IMR-90 (cell line): ENCODE measurements around the gene FBN1.

Source experiments
- CEBPB ChIP-seq: IDR thresholded peaks from 2 replicates; pipeline ENCODE4 v1.6.1; 2012; ENCODE audit warnings: low read depth, low read length, improper control_type of control experiment
- CTCF ChIP-seq: conservative IDR thresholded peaks from 2 replicates; pipeline ENCODE4 v1.5.1; 2012; ENCODE audit warnings: mild to moderate bottlenecking, low read depth, low read length, improper control_type of control experiment
- MAFK ChIP-seq: IDR thresholded peaks from 2 replicates; pipeline ENCODE4 v1.6.1; 2012; ENCODE audit warnings: low read depth, low read length, improper control_type of control experiment
- MAZ ChIP-seq: IDR thresholded peaks from 2 replicates; pipeline ENCODE4 v1.6.1; 2012; ENCODE audit warnings: low read depth, mild to moderate bottlenecking, low read length, improper control_type of control experiment, moderate library complexity, borderline replicate concordance
- POLR2A ChIP-seq: IDR thresholded peaks from 2 replicates; pipeline ENCODE4 v1.6.1; 2012; ENCODE audit warnings: mild to moderate bottlenecking, low read depth, low read length
- RAD21 ChIP-seq: IDR thresholded peaks from 2 replicates; pipeline ENCODE4 v1.6.1; 2012; ENCODE audit warnings: low read length, improper control_type of control experiment
- RCOR1 ChIP-seq: IDR thresholded peaks from 2 replicates; pipeline ENCODE4 v1.6.1; 2012; ENCODE audit warnings: mild to moderate bottlenecking, low read length, improper control_type of control experiment; ENCODE audit not compliant: insufficient replicate concordance
- RFX5 ChIP-seq: IDR thresholded peaks from 2 replicates; pipeline ENCODE4 v1.8.0; 2012; ENCODE audit warnings: low read depth, mild to moderate bottlenecking, low read length, moderate library complexity
- SMC3 ChIP-seq: fragments of 150-350 bp; IDR thresholded peaks from 2 replicates; pipeline ENCODE4 v1.6.1; 2016; ENCODE audit warnings: low read depth, mild to moderate bottlenecking, antibody characterized with exemption, low read length, moderate library complexity

GRCh38 chr15:48494631-48495030 is 150.9 kb downstream of the FBN1 start:
- no peak for TF ChIP-seq POLR2A
- no peak for TF ChIP-seq RAD21
- TF ChIP-seq CTCF = no peak
- no peak for TF ChIP-seq RFX5
- no peak for TF ChIP-seq MAZ
- TF ChIP-seq MAFK = no peak
- TF ChIP-seq SMC3 = no peak
- TF ChIP-seq RCOR1 = no peak
- no peak for TF ChIP-seq CEBPB
